GM21528 (cell line): ENCODE data around the gene TEX35.

Source experiments
- ATAC-seq: cut with Tn5 transposase; IDR thresholded peaks from one replicate; pipeline ENCODE4 v1.9.1; 2021; ENCODE audit warnings: mild to moderate bottlenecking, moderate library complexity; ENCODE audit not compliant: unreplicated experiment, low FRiP score

TEX35 gene

DNA sequence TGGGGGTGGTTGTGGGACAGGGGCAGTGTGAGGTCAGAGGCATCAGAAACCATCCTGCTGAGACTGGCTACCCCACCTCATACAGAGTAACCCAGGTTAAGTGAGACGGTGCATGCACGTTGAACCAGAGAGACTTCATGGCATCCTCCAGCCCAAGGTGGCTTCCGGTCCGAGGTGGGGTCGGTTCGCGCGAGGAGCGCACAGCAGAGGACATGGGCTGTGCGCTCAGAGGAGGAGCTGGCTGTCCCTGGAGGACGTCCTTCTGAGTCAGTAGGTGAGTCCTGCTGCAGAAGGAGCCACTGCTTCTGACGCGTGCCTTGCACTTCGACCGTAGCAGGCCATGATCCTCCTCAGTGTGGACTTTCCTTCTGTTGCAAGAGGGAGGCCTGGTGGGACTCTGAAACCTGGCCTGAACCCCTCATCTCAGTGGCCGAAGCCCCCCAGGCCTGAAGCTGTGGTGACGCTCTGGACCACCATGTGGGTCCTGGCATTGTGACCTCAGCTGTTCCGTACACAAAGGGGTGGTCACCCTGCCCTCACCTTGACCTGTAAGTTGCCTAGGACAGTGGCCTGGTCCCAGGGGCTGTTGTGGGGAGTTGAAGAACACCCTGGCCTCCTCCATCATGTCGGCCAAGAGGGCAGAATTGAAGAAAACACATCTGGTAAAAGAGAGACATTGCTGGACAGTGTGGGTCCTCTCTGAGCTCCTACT is at the start of gene TEX35:
TSS of gene TEX35 (plus strand) at position 544 of the 712 bp plus-strand sequence. CDS start at position 624, 80 bp downstream.
- ATAC-seq: no peak

DNA sequence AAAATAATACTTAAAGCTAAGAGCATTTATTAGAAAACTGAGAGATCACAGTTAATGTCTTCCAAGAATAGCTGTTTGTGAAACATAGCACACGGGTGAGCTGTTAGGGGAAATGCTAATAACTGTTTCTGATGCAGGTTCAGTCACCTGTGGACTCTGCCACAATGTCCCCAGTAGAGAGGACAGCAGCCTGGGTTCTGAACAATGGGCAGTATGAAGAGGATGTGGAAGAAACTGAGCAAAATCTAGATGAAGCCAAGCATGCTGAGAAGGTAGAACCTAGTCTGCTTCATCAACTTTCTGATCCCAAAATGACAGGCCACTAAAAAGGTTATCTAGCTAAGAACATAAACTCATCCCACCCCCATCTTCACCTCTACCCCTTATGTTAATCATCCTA is 48.8 kb upstream of the TEX35 start:
- no peak for ATAC-seq

DNA sequence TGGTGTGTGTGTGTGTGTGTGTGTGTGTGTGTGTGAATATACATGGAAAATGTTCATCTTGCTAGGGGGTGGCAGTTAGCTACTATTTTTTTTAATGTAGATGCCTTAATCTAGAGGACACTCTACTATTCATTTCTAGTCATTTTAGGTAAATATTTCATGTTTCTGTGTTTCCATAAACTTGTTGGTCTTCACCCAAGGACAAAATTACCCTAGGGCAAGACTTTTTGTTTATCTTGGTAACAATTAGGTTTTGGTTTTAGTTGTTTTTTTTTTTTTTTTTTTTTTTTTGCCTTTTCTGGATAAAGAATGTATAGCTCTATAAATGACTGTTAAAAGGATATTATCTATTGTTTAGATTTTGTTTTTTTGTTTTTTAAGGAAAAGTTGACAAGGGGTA is 48.3 kb upstream of the TEX35 start:
- no peak for ATAC-seq

DNA sequence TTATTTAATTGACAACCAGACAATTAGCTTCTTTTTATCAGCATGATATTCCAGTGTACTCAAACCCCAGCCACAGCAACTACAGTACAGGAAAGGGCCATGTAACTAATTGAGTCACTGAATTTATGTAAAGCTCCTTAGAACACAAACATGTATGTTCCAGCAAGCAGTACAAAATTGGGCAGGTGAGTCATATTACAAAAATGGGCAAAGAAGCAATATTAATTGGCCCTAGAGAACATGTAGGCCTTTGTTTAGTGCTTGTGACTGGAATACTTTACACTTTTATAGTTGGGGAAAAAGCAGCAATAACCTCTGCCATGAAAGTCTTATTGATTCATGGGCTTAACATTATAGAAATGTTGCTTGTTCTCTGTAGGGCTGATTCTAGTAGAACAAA is 47.9 kb upstream of the TEX35 start:
- ATAC-seq: no peak

DNA sequence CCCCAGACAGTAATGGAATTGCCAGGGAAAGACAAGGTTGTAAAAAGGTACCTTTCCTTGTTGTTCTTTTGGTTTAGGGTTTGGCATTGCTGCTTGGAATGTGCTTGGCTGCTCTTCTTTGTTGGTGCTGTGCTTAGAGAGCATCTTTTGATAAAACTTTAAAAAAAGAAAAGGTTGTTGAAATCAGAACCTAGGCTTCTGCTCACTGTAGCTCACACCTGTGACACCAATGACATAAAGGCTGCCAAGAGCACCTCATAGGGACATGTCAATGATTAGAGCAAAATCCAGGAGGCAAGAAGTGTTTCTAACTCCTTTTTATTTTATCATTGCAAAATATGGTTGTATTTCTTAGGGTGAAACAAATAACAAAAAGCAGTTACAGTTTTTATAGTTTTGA is 45.1 kb upstream of the TEX35 start:
- no peak for ATAC-seq

DNA sequence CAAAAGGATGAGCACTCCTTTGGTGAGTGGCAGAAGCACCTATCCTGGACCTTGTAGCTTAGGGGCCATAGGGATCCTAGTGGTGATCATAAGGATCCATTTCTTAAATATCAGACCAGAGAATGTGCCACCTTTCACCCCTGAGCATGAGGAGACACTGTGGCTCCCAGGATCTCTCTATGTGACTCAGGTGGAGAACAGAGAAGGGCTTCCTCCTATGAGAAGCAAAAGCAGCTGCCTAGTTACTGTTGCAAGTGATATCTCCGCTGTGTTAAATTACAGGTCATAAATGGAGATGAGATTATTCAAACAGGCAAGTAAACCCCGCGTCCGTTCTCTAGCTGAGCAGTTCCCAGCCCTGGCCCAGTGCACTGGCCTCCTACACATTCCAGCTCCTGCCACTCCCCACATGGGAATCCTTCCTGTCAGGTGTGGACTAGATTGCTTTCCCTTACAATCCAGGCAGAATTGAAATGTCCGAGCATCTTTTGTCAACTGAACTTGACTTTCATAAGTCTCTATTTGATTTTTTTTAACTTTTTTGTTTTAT is 42.4 kb upstream of the TEX35 start:
- no peak for ATAC-seq

DNA sequence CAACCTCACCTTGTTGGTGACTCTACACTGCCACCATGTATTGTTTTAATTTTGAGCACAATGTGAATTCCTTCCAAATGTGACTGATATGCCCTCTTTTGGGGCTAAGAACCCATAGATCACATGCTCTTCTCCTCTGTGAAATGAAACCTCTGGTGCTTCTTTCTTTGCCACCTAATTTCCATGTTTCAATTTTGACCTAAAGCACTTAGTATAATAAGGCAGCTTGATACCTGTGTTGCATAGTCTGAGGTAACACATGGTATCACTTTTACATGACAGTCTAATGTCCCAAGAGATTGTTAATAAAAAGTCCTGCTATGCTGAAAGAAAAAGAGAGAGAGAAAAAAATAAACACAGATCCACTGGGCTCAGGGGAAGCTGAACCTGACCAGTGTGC is 40.4 kb upstream of the TEX35 start:
- ATAC-seq: no peak

DNA sequence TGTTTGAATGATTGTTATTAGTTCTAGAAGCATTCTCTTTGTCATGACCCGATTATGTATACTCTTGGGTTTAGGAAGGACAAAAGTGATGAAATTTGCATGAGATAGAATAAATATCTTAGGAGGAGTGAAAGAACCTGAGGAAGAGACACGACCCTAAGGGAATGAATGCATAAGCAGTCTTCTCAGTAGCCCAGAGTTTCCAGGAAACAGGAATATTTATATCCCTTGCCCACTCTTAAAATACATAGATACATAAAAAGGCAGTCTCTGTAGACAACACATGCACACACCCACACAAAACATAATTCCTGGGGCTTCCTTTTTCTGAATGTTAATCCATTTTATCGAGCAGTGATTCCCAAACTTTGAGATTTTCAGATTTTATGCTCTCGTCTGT is 35.5 kb upstream of the TEX35 start:
- ATAC-seq: no peak

DNA sequence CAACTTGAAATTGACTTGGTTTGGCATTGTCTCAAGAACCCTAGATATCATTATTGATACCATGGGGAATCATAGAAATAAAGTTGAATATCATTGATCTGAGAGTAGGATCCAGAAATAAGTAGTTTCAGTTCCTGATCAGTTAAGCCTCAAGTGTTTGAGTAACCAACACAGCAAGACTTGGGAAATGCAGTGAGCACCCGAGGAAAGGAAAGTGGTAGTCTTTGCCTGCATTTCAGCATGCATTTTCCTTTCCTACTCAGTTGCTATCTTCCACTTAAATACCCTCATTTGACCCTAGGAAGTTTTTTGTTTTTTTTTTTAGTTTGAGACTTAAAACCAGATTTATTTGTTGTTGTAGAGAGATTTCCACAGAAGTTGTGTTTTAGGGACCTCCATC is 35.1 kb upstream of the TEX35 start:
- ATAC-seq: no peak

DNA sequence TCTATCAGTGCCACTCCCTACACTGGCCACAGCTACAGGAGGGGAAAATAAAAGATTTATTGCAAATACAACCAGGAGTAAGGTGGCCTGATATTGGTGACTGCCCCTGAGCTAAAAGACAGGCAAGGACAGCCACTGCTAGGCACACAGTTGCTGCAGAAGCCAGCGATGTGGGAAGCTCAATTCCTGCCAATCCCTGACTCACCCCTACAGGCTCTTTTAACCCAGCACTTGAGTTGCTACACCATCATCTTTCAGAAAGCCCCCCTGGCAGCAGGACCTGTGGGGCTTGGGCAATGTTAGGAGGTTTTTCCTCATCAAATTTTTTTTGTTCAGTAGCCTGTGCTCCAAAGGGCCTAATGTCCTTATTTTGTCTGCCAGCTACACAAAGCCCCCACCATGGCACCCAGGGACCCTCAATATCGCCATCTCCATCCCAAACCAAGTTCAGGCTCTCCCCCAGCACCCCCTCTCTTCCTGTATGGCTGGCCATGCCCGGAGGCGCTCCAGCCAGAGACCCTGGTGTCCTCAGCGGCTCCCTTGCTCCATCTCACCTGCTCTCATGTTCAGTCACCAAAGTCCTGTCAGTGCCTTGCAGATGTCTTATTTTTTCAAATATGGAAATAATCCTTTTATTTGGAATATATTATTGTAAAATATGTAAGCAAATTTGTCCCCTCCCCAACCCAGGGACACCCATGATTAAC is 29.5 kb upstream of the TEX35 start:
- ATAC-seq: no peak

DNA sequence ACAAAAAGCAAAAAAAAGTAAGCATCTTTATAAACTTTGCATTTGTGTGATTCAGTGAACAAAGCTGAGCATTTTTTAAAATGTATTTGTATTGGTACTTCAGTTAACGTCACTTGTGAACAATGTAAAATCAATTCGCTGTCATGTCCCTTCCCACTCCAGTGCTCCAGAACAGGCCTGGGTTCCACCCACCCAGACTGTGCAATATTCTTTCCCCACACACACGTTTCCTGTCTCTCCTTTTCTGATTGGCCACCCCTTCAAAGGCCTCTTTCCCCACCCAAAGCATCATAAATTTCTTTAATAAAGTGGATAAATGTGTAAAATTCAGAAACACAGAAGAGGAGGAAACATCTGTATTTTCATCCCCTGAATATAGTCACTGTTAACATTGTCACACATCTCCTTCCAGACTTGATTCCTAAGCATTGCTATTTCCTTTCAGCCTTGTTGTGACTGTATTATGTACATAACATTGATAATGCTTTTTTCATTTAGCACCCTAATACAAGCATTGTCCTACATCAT is 28.1 kb upstream of the TEX35 start:
- no peak for ATAC-seq

DNA sequence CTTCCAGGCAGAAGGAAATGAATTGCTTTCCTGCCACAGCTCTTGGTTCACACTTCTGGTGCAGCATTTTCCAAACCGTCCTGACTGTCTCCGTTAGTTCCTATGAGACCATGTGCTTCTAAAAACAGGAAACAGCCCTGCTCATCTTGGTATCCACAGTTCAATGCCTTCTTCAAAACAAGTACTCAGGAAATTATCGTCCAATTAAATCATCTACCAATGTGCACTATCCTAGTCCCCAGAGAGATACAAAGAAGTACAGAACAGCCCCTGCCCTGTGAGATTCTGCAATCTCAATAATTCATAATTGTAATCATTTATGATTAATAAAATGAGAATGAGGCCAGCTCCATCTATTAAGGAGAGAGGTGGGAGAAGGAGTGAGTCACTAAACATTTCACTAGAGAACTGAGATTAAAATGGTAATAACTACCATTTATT is 27.3 kb upstream of the TEX35 start:
- no peak for ATAC-seq

DNA sequence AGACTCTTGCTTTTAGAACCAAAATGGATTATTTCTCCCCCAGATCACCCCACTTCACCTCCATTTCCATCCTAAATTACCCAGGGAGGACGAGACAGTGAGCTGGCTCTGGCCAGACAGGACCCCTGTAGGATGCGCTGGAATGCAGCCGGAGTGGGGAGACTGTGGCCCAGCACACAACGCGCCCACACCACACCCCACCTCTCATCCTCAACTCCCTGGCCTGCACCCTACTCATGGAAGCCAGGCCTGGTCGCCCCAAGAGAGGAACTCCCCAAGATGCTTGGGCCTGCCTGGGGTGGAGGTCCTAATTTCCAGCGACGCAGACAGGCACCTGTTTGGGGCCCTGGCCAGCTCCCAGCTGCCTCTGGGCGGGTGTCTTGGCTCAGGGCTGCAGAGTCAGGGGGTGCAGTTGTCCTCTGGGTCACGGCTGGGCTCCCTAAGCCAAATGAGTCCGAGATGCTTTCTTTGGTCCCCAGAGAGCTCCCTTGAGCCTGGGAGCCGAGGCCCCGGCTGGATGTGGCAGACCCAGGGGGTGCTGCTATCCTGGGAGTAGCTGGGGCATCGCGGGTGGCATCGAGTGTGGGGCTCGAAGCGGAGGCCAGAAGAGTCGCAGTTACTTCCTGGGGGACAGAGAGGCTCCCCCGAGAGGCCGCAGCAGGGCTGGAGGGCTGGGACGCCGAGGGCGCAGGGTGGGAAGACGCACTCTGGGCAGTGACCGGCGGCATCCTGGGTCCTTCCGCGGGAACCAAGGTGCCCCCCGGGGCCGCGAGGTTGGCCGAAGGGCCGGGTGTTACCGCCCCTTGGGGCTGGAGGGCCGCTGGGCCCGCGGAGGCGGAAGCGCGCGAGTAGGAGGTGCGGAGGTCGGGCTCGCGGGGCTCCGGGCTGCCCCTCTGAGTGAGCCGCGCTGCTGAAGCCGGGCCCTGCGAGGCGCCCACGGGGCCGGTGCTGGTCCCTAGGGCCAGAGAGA is 26.5 kb upstream of the TEX35 start:
- ATAC-seq: no peak

DNA sequence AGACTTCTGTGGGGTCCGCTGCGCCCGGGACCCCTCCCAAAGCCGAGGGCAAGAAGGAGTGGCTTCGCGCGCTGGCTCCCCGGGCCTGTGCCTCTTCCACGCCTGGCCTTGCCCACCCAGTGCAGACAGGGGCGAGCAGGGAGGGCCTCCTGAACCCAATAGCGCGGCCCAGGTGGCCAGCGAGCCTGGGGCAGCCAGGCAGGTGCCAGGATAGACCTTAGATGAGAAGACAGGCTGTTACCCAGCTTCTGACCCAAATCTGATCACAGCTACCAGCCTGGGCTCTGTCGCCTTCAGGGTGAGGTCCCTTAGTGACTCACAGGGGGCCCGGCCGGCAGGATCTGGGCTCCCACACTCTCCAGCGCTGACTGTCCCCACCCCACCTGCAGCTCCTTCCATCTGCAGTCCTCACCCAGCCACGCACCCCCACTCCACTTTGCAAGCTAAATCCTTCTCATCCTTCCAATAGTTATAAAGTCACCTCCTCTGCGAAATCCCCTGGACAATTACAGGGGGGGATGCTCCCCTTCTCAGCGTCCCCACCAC is 25.8 kb upstream of the TEX35 start:
- ATAC-seq: no peak

DNA sequence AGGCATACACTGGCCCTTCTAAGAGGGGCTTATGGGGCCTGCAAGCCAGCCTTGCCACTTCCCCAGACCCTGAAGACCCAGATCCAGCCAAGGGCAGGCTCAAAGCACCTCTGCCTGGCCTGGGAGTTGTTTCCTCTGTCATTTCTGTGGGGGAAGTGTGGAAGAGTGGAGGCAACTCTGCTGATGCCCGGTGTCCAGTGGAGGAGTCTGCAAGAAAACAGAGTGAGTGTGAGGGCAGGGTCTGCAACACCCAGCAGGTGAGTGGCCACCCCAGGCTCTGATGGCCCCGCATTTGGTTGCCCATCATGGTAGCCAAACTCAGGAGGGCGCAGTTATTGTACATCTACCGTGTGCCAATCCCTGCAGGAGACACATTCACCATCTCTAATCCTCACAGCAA is 24.5 kb upstream of the TEX35 start:
- no peak for ATAC-seq

DNA sequence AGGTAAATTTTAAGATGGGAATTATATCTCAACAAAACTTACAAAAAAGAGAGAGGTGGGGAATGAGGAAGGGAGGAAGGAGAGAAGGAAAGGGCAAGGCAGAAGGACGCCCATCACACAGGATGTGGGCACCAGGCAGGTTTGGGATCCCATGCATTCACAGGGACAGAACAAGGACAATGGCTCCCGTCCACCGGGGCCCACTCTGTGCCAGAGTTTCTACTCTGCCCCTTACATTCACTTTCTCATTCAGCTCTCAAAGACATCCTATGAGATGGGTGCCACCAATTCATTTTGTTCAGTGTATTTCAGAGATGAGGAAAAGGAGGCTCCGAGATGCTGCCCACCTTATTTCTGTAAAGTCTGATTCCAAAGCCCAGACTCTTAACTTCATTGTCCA is 23.5 kb upstream of the TEX35 start:
- no peak for ATAC-seq

DNA sequence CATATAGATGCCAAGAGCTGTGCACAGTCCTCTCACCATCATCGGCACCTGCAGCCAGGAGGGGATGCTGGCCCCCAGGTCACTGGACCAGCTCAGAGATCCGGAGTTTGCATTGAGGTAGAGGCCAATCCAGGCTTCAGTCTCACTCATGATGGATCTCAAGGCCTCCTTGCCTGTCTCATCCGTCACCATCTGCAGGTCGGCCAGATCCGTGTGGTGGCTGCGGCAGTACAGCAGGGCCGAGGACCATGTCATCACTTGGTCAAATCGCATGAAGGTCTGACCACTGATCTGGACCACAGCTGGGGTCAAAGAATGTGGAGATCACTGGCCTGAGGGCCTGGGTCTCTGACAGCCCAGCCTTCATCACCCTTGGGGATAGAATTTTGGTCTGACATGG is 22.8 kb upstream of the TEX35 start:
- ATAC-seq: no peak

DNA sequence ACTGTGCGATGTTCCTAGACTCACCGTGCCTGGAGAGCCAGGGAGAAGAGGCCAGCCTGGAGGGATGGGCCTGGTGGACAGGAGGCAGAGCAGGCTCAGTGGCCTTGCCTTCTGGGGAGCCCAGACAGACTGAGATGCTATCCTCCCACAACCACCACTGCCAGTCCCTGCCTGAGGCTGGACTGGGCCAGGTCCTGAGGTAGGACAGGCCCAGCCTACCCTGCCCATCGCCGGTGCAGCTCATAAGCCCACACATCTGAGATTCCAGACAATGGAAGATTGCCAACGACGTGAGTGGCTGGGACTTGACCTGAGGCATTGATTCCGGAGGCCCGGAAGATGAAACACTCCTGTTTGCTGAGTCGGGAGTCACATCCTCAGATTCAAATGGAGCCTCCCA is 21.9 kb upstream of the TEX35 start:
- ATAC-seq: no peak

DNA sequence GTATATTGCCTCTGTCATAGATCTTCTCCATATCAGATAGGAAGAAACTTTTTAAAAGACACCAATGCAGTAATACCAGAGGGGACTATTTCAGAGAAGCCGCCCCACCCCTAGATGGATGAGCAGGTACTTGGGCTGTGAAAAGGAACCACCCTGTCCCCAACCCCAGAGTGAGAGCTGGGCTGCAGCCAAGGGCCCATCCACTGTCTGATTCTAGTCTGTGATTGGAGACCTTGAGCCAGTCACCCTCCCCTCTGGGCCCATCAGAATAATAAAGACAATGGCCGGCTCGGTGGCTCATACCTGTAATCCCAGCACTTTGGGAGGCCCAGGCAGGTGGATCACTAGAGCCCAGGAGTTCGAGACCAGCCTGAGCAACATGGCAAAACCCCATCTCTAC is 21.2 kb upstream of the TEX35 start:
- ATAC-seq: no peak

DNA sequence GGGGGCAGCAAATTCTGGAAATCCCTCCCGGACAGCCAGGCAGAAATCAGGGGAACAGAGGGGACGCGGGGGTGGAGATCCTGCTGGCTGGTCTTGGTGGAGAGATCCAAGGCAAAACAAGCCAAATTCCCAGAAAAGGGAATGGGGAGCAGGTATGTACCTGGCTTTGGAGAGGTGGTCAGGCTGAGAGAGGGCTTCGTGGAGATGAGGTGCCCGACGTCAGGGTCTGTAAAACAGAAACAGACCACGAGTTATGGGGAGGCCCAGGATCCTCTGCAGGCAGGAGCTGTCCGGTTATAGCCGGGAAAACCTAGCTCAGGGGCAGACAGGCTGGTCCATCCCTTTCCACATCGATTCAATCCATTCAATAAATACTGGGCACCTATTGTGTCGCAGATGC is 20.6 kb upstream of the TEX35 start:
- no peak for ATAC-seq
